ENCODE data around the gene ADCY1. TPM values are rescaled to one million over a fixed set of nuclear protein-coding genes. Genes with fewer than 3 reads are reported as not detected.

The ADCY1 gene
- total RNA-seq, 6 donors from 2014 or later, result 0.46 to 4.1 (median 1.2) TPM

GRCh38 chr7:45670227-45670626 lies 96.1 kb downstream of the ADCY1 start:
- H3K36me3 ChIP-seq, result no peaks in the 10 kb centered on the region
- 74 to 78% methylated on average over 6 to 7 of the region's 7 CpGs for WGBS, 2 donors

GRCh38 chr7:45670717-45671116 lies 96.5 kb downstream of the ADCY1 start:
- Histone ChIP-seq H3K27ac (no peak overlapping the region), H3K9me3 (peaks cover 0 to 2% (median 0%) of the 10 kb centered on the region in 4 donors), H3K36me3 (no peaks in the 10 kb centered on the region), H3K4me3 (no peak overlapping the region), H3K27me3 (no peaks in the 10 kb centered on the region), H3K4me1 (no peaks in the 10 kb centered on the region)
- TF ChIP-seq EP300 (IDR thresholded peaks at IDR 0.05) (no peak), POLR2AphosphoS5 (IDR thresholded peaks at IDR 0.05) (no peak), POLR2A (IDR thresholded peaks at IDR 0.05) (no peak), CTCF (IDR thresholded peaks at IDR 0.05) (no peak)
- DNase-seq (peak in 1 of 2 donors; percentile 14), ATAC-seq (ENCODE audit: low FRiP score in 2 of 2) (peak in 1 of 2 donors; percentile 61)
- WGBS, 2 donors, result 96 to 100% methylated on average over 3 to 6 of the region's 6 CpGs

More at GRCh38 chr7:45670227-45670626, 96.1 kb downstream of the ADCY1 start:
- Histone ChIP-seq H3K27me3 (no peaks in the 10 kb centered on the region), H3K4me1 (no peaks in the 10 kb centered on the region), H3K27ac (no peak overlapping the region), H3K9me3 (peaks cover 0 to 2% (median 0%) of the 10 kb centered on the region in 4 donors), H3K4me3 (no peak overlapping the region)
- DNase-seq (no peak), ATAC-seq (ENCODE audit: low FRiP score in 2 of 2) (no peak)
- TF ChIP-seq POLR2AphosphoS5 (IDR thresholded peaks at IDR 0.05) (no peak), EP300 (IDR thresholded peaks at IDR 0.05) (no peak), POLR2A (IDR thresholded peaks at IDR 0.05) (no peak), CTCF (IDR thresholded peaks at IDR 0.05) (no peak)

- Histone ChIP-seq H3K9me3 (peaks cover 0 to 2% (median 0%) of the 10 kb centered on the region in 4 donors), H3K36me3 (no peaks in the 10 kb centered on the region), H3K4me3 (no peak overlapping the region), H3K27me3 (no peaks in the 10 kb centered on the region), H3K4me1 (no peaks in the 10 kb centered on the region), H3K27ac (no peak overlapping the region)
- 91 to 92% methylated on average over 8 to 9 of the region's 9 CpGs for WGBS, 2 donors
- TF ChIP-seq POLR2AphosphoS5 (IDR thresholded peaks at IDR 0.05) (no peak), CTCF (IDR thresholded peaks at IDR 0.05) (no peak), EP300 (IDR thresholded peaks at IDR 0.05) (no peak)
- no peak for DNase-seq
- no peak for ATAC-seq (ENCODE audit: low FRiP score in 2 of 2)
Measured at GRCh38 chr7:45677311-45677900, 103.2 kb downstream of the ADCY1 start.

GRCh38 chr7:45679516-45679915 lies 105.3 kb downstream of the ADCY1 start:
- DNase-seq, result no peak

More at GRCh38 chr7:45679516-45679915, 105.3 kb downstream of the ADCY1 start:
- 74 to 80% methylated on average over 2 to 4 of the region's 4 CpGs for WGBS, 2 donors
- H3K4me1 ChIP-seq, result no peaks in the 10 kb centered on the region
- TF ChIP-seq POLR2A (IDR thresholded peaks at IDR 0.05), result no peak
- no peak for TF ChIP-seq EP300 (IDR thresholded peaks at IDR 0.05)
- no peak for TF ChIP-seq POLR2AphosphoS5 (IDR thresholded peaks at IDR 0.05)
- TF ChIP-seq CTCF (IDR thresholded peaks at IDR 0.05), result no peak
- ATAC-seq (ENCODE audit: low FRiP score in 2 of 2), result no peak
- H3K9me3 ChIP-seq, result no peaks in the 10 kb centered on the region
- no peak overlapping the region for H3K27ac ChIP-seq
- no peaks in the 10 kb centered on the region for H3K27me3 ChIP-seq
- H3K36me3 ChIP-seq, result no peaks in the 10 kb centered on the region
- H3K4me3 ChIP-seq, result no peak overlapping the region
